Measurements from ENCODE around the gene ZNF804B. TPM values are rescaled to one million over a fixed set of nuclear protein-coding genes. Genes with fewer than 3 reads are reported as not detected.

ZNF804B gene
- total RNA-seq, 1 experiment from 2014 or later, result not detected

GRCh38 chr7:89085580-89085979 lies 326.1 kb downstream of the ZNF804B start:
- no CpG with 5 or more reads among the region's 2 CpGs for WGBS (ENCODE audit: extremely low coverage, insufficient read length, low lambda C conversion rate)

More at GRCh38 chr7:89085580-89085979, 326.1 kb downstream of the ZNF804B start:
- TF ChIP-seq CTCF (conservative IDR thresholded peaks at IDR 0.05), result no peak
- H3K4ac ChIP-seq (ENCODE audit: low read depth, low read length), result no peak overlapping the region
- H4K20me1 ChIP-seq (ENCODE audit: control insufficient read depth, insufficient read depth, insufficient read length), result no peaks in the 10 kb centered on the region
- H2BK5ac ChIP-seq (ENCODE audit: insufficient read length, low read length), result no peak overlapping the region
- H3K56ac ChIP-seq (ENCODE audit: insufficient read length, low read depth, low read length), result no peak overlapping the region
- Mint-ChIP-seq H3K4me3 (no peak overlapping the region), H3K36me3 (ENCODE audit: insufficient read depth in 1 of 3, low read depth in 3 of 3) (no peaks in the 10 kb centered on the region), H3K4me1 (peaks cover 22 to 23% of the 10 kb centered on the region in 2 experiments), H3K9me3 (no peaks in the 10 kb centered on the region), H3K27me3 (ENCODE audit: low read depth) (no peaks in the 10 kb centered on the region; the same call in 1 of the 2 replicates), H3K27ac (peak overlapping the region in 2 of 3 experiments; percentile 30 to 50; a peak in 4 of 7 replicates)
- no peaks in the 10 kb centered on the region for H3K23me2 ChIP-seq (ENCODE audit: insufficient read length, low read depth, low read length, poor library complexity, severe bottlenecking)
- no peaks in the 10 kb centered on the region for H3K79me1 ChIP-seq (ENCODE audit: insufficient read depth, low read depth, low read length, poor library complexity, severe bottlenecking)
- no peak overlapping the region for H2BK12ac ChIP-seq (ENCODE audit: insufficient read length, low read depth, low read length)
- no peak overlapping the region for H4K5ac ChIP-seq (ENCODE audit: insufficient read length, low read depth, low read length)
- no peak overlapping the region for H2BK15ac ChIP-seq (ENCODE audit: low read depth, low read length)
- H3K27ac ChIP-seq (ENCODE audit: insufficient read length, low read depth, low read length), result no peak overlapping the region
- no peaks in the 10 kb centered on the region for H3K9me3 ChIP-seq (ENCODE audit: control insufficient read depth, low read depth, low read length)
- H2AFZ ChIP-seq (ENCODE audit: low read length), result no peak overlapping the region
- no peak overlapping the region for H3K4me2 ChIP-seq (ENCODE audit: insufficient read depth, insufficient read length, low read length)
- H4K8ac ChIP-seq (replicated peaks; ENCODE audit: insufficient read length, low read depth, low read length), result no peak overlapping the region
- H3K4me1 ChIP-seq (ENCODE audit: insufficient read depth, low read length), result no peaks in the 10 kb centered on the region
- no peak overlapping the region for H3K9ac ChIP-seq (ENCODE audit: extremely low read depth, insufficient read length, low read length)
- H2BK120ac ChIP-seq (ENCODE audit: low read depth, low read length, poor library complexity, severe bottlenecking), result no peak overlapping the region
- H3K27me3 ChIP-seq (ENCODE audit: insufficient read depth, low read length), result no peaks in the 10 kb centered on the region
- H4K91ac ChIP-seq (ENCODE audit: insufficient read length, low read depth, low read length), result no peak overlapping the region
- DNase-seq, result no peak
- H3K79me2 ChIP-seq (ENCODE audit: insufficient read depth, low read length), result no peaks in the 10 kb centered on the region
- H2AK5ac ChIP-seq (ENCODE audit: insufficient read length, low read length), result no peak overlapping the region
- H3K14ac ChIP-seq (ENCODE audit: insufficient read depth, low read length), result no peak overlapping the region
- H3K18ac ChIP-seq (ENCODE audit: insufficient read length, low read depth, low read length), result no peak overlapping the region
- H3K23ac ChIP-seq (ENCODE audit: insufficient read length, low read depth, low read length), result no peak overlapping the region
- H3T11ph ChIP-seq (ENCODE audit: low read length), result no peak overlapping the region
- no peak overlapping the region for H2BK20ac ChIP-seq (ENCODE audit: low read depth, low read length, poor library complexity, severe bottlenecking)

All from H9 (cell line).